GM18505 (cell line): ENCODE results near the gene TMEM212.

ENCODE experiments used
- ATAC-seq: cut with Tn5 transposase; IDR thresholded peaks from one replicate; pipeline ENCODE4 v1.9.1; 2021; ENCODE audit not compliant: unreplicated experiment
- POLR2A ChIP-seq: IDR thresholded peaks from 4 replicates; pipeline ENCODE4 v1.6.1; 2011; ENCODE audit warnings: borderline replicate concordance; ENCODE audit not compliant: insufficient read depth, insufficient read length; ENCODE audit errors: extremely low read depth

TMEM212 gene

GRCh38 chr3:171821044-171821443 lies 22.1 kb upstream of the TMEM212 start:
- no peak for TF ChIP-seq POLR2A
- ATAC-seq: no peak

- no peak for TF ChIP-seq POLR2A
These were observed 21.3 kb upstream of the TMEM212 start for GRCh38 chr3:171821778-171822358.

GRCh38 chr3:171822431-171823106 lies 20.6 kb upstream of the TMEM212 start:
- TF ChIP-seq POLR2A: no peak
- ATAC-seq: no peak

More at GRCh38 chr3:171821778-171822358, 21.3 kb upstream of the TMEM212 start:
- no peak for ATAC-seq

GRCh38 chr3:171824116-171824515 lies 19.0 kb upstream of the TMEM212 start:
- TF ChIP-seq POLR2A: no peak
- ATAC-seq: no peak

- no peak for ATAC-seq
- no peak for TF ChIP-seq POLR2A
These were observed 18.3 kb upstream of the TMEM212 start for GRCh38 chr3:171824824-171825221.

GRCh38 chr3:171825222-171825828 lies 17.8 kb upstream of the TMEM212 start:
- TF ChIP-seq POLR2A: no peak
- no peak for ATAC-seq

- no peak for ATAC-seq
- TF ChIP-seq POLR2A: no peak
These were observed 15.8 kb upstream of the TMEM212 start for GRCh38 chr3:171827385-171827784.

GRCh38 chr3:171827836-171828458 lies 15.2 kb upstream of the TMEM212 start:
- no peak for TF ChIP-seq POLR2A
- ATAC-seq: no peak

GRCh38 chr3:171828902-171829770 lies 14.0 kb upstream of the TMEM212 start:
- TF ChIP-seq POLR2A: no peak
- ATAC-seq: no peak

- no peak for ATAC-seq
- no peak for TF ChIP-seq POLR2A
These were observed 13.2 kb upstream of the TMEM212 start for GRCh38 chr3:171829841-171830517.

GRCh38 chr3:171830518-171830875 lies 12.7 kb upstream of the TMEM212 start:
- TF ChIP-seq POLR2A: no peak
- no peak for ATAC-seq

- no peak for ATAC-seq
- no peak for TF ChIP-seq POLR2A
These were observed 11.2 kb upstream of the TMEM212 start for GRCh38 chr3:171831936-171832335.

- no peak for ATAC-seq
- TF ChIP-seq POLR2A: no peak
These were observed 10.2 kb upstream of the TMEM212 start for GRCh38 chr3:171832989-171833388.

GRCh38 chr3:171833789-171834460 lies 9.2 kb upstream of the TMEM212 start:
- no peak for TF ChIP-seq POLR2A
- no peak for ATAC-seq
